Chondrocyte (in vitro differentiated cells): ENCODE results near the gene PRUNE1. TPM values are rescaled to one million over a fixed set of nuclear protein-coding genes. Genes with fewer than 3 reads are reported as not detected.

Source experiments
- DNase-seq: peaks from one replicate; pipeline ENCODE4 v3.0.0; 2021; ENCODE audit warnings: mixed read lengths, low spot score
- H3K27ac Mint-ChIP-seq: one replicate; pipeline ENCODE4 v1.8.0; 2021; ENCODE audit warnings: mild to moderate bottlenecking, moderate library complexity, mixed read lengths; ENCODE audit not compliant: unreplicated experiment
- H3K27me3 Mint-ChIP-seq: 2 replicates; pipeline ENCODE4 v1.8.0; 2021; ENCODE audit warnings: low read depth, mixed read lengths
- H3K36me3 Mint-ChIP-seq: 2 replicates; pipeline ENCODE4 v1.8.0; 2021; ENCODE audit warnings: low read depth, mixed read lengths
- H3K4me1 Mint-ChIP-seq: 2 replicates; pipeline ENCODE4 v1.8.0; 2021; ENCODE audit warnings: low read depth, mild to moderate bottlenecking, mixed read lengths
- H3K4me3 Mint-ChIP-seq: one replicate; pipeline ENCODE4 v1.8.0; 2021; ENCODE audit warnings: mild to moderate bottlenecking, moderate library complexity, mixed read lengths; ENCODE audit not compliant: unreplicated experiment
- H3K9me3 Mint-ChIP-seq: 2 replicates; pipeline ENCODE4 v1.8.0; 2021; ENCODE audit warnings: low read depth, mixed read lengths
- CTCF ChIP-seq: fragments of 200-600 bp; sonication (generic); IDR thresholded peaks from 2 replicates; pipeline ENCODE4 v1.5.0; 2021; ENCODE audit warnings: antibody characterized with exemption, mild to moderate bottlenecking, moderate library complexity
- total RNA-seq: library from RNA; stranded (reverse); gene quantifications from 3 replicates; pipeline ENCODE4 v1.2.1, GENCODE V29; 2021

Gene PRUNE1
- total RNA-seq, 1 donor from 2014 or later, result 14.1 TPM

DNA sequence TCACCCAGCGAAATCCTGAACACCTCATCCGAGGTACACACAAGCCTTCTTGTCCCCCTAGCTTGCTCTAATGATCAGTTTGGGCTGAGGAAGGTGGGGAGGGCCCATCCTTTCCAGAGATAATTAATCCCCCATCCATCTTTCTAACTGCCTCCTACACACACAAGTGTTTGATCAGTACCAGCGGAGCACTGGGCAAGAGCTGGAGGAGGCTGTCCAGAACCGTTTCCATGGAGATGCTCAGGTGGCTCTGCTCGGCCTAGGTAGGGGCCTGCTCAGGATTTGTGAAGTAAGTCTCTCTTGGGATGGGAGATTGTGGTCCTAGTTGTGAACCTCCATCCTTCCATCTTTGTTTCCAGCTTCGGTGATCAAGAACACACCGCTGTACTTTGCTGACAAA is 20.3 kb upstream of the PRUNE1 start:
- Mint-ChIP-seq H3K27ac (no peak overlapping the region), H3K4me1 (no peaks in the 10 kb centered on the region), H3K27me3 (no peaks in the 10 kb centered on the region), H3K4me3 (no peak overlapping the region), H3K9me3 (no peaks in the 10 kb centered on the region), H3K36me3 (no peaks in the 10 kb centered on the region)
- no peak for DNase-seq
- no peak for TF ChIP-seq CTCF

- Mint-ChIP-seq H3K4me3 (no peak overlapping the region), H3K9me3 (no peaks in the 10 kb centered on the region), H3K36me3 (peaks cover 6% of the 10 kb centered on the region)
These were observed 15.6 kb upstream of the PRUNE1 start for GRCh38 chr1:150992626-150993025.

DNA sequence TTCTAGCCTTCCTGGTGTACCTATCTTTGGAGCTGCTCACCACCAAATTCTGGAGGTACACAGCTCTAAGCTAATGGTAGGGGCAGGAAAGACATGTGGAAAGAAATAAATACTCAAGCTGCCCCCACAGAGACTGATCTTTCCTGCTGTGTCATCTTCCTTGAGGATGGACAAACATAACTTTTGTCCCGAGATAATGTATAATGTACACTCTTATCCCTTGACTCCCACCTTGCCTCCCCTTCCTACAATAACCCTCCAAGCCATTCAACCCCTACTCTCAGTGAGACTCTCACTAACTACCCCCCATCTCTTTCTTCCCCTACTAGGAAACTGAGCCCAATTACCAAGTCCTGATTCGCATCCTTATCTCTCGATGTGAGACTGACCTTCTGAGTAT is 14.0 kb upstream of the PRUNE1 start:
- TF ChIP-seq CTCF, result no peak
- Mint-ChIP-seq H3K27me3 (no peaks in the 10 kb centered on the region), H3K36me3 (peaks cover 6% of the 10 kb centered on the region), H3K9me3 (no peaks in the 10 kb centered on the region), H3K4me3 (no peak overlapping the region), H3K27ac (no peak overlapping the region), H3K4me1 (peaks cover 8% of the 10 kb centered on the region)
- no peak for DNase-seq

More at GRCh38 chr1:150992626-150993025, 15.6 kb upstream of the PRUNE1 start:
- no peaks in the 10 kb centered on the region for H3K27me3 Mint-ChIP-seq
- no peak overlapping the region for H3K27ac Mint-ChIP-seq
- DNase-seq, result no peak
- H3K4me1 Mint-ChIP-seq, result peaks cover 4% of the 10 kb centered on the region
- no peak for TF ChIP-seq CTCF

DNA sequence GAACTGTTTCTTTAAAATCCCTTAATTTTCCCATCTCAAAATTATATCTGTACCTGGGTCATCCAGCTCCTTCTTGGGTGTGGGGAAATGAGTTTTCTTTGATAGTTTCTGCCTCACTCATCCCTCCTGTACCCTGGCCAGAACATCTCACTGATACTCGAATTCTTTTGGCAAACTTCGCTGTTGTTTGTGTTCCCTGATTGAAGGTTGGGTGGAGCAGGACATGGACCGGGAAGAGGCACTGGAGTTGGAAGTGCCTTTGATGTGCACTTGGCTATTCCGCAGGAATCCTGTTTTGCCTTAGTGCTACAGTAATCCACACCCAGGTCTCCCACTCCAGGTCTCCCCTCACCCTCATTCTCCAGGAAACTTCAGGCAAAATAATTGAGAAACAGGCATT is 12.8 kb upstream of the PRUNE1 start:
- Mint-ChIP-seq H3K4me3 (no peak overlapping the region), H3K27me3 (no peaks in the 10 kb centered on the region), H3K9me3 (no peaks in the 10 kb centered on the region), H3K27ac (no peak overlapping the region), H3K4me1 (peaks cover 11% of the 10 kb centered on the region), H3K36me3 (peaks cover 6% of the 10 kb centered on the region)
- no peak for TF ChIP-seq CTCF
- DNase-seq, result no peak

GRCh38 chr1:150995896-150996295 is 12.4 kb upstream of the PRUNE1 start:
- Mint-ChIP-seq H3K4me1 (peaks cover 11% of the 10 kb centered on the region), H3K9me3 (no peaks in the 10 kb centered on the region), H3K27me3 (no peaks in the 10 kb centered on the region), H3K4me3 (no peak overlapping the region), H3K27ac (no peak overlapping the region), H3K36me3 (peaks cover 6% of the 10 kb centered on the region)
- peak; percentile 91 for TF ChIP-seq CTCF
- no peak for DNase-seq
